Endothelial cell of umbilical vein (primary cell): Measurements from ENCODE around the gene PPP1R15B.

Experiments
- EZH2 ChIP-seq: IDR thresholded peaks from 2 replicates; pipeline ENCODE4 v1.6.1; 2012; ENCODE audit warnings: borderline replicate concordance, low read depth, mild to moderate bottlenecking, moderate library complexity, low read length, inconsistent platforms; ENCODE audit not compliant: severe bottlenecking
- MAX ChIP-seq: IDR thresholded peaks from 2 replicates; pipeline ENCODE4 v1.6.1; 2011; ENCODE audit not compliant: insufficient read depth, insufficient read length
- POLR2A ChIP-seq: IDR thresholded peaks from 2 replicates; pipeline ENCODE4 v1.6.1; 2012; ENCODE audit warnings: low read depth, mild to moderate bottlenecking, control low read depth, low read length
- POLR2AphosphoS5 ChIP-seq: IDR thresholded peaks from 2 replicates; pipeline ENCODE4 v1.6.1; 2012; ENCODE audit warnings: low read depth, mild to moderate bottlenecking, control low read depth, low read length, moderate library complexity; ENCODE audit not compliant: insufficient read depth
- TF ChIP-seq, protein P1 (sequence below), 2 donors: IDR thresholded peaks; 1 replicate in 1 of 2; 2 replicates in 1 of 2; pipeline ENCODE4 v1.5.1; 2011; ENCODE audit warnings: low read length in 2 of 2, mild to moderate bottlenecking in 2 of 2, moderate library complexity in 2 of 2, control low read depth in 1 of 2, inconsistent platforms in 1 of 2, low read depth in 1 of 2; ENCODE audit not compliant: insufficient read depth in 1 of 2; ENCODE audit errors: extremely low read depth in 1 of 2

DNA sequence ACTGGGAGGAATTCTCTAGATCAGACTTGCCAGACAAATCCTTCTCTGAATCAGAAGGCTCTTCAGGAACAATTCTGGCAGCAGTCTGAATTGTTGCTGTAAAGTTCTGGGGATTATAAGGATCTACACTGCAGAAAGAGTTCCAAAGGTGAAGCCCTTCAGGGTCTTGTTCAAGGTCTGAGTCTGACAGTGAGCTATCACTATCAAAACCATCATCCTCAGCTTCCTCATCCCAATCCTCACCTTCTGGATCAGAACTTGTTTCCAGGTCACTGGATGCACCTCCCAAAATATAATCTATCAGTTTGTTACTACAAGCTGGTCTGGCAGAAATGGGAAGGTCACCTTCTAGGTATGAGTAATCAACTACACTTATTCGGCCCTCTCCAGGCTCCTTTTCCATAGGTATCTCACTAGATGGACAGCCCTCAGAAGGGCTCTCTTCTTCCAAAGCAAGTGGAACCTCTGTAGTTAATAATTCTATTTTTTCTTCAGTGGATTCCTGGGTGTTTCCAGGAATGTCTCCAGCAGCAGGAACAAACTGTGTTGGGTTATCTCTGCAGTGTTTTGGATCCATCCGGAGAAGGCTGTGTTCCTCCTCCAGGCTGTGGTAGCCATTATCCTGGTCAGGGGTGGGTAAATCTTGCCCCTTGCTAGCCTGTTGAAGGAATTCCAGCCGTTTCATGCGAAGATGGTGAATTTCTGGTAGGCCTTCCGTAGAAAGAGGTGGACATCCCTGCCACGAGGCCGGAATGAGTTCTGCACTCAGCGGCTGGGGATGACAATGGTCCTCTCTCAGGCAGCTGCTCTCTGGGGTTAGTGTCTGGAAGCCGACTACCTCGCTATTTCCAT is 1.6 kb downstream of the PPP1R15B start:
- TF ChIP-seq MAX (no peak), EZH2 (no peak), POLR2A (no peak), POLR2AphosphoS5 (no peak)
- TF ChIP-seq, protein P1, sequence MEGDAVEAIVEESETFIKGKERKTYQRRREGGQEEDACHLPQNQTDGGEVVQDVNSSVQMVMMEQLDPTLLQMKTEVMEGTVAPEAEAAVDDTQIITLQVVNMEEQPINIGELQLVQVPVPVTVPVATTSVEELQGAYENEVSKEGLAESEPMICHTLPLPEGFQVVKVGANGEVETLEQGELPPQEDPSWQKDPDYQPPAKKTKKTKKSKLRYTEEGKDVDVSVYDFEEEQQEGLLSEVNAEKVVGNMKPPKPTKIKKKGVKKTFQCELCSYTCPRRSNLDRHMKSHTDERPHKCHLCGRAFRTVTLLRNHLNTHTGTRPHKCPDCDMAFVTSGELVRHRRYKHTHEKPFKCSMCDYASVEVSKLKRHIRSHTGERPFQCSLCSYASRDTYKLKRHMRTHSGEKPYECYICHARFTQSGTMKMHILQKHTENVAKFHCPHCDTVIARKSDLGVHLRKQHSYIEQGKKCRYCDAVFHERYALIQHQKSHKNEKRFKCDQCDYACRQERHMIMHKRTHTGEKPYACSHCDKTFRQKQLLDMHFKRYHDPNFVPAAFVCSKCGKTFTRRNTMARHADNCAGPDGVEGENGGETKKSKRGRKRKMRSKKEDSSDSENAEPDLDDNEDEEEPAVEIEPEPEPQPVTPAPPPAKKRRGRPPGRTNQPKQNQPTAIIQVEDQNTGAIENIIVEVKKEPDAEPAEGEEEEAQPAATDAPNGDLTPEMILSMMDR (IDR thresholded peaks at IDR 0.05; ENCODE audit: extremely low read depth in 1 of 2, insufficient read depth in 1 of 2, low read depth in 1 of 2, low read length in 2 of 2), result no peak
